OCI-LY3 (cell line): ENCODE results near the gene HIBADH.

ENCODE experiments used
- CTCF ChIP-seq: fragments of 200-600, 300-600 bp; sonication (generic); IDR thresholded peaks from 2 replicates; pipeline ENCODE4 v1.5.1; 2014; ENCODE audit warnings: antibody characterized with exemption, low read length, low read depth
- EZH2phosphoT487 ChIP-seq: fragments of 200-600 bp; shearing (Covaris generic); IDR thresholded peaks from 2 replicates; pipeline ENCODE4 v1.6.1; 2018; ENCODE audit warnings: antibody characterized with exemption, mixed run types, low read depth

- no peak for TF ChIP-seq CTCF
- TF ChIP-seq EZH2phosphoT487, result no peak
These were observed 142.8 kb downstream of the HIBADH start for GRCh38 chr7:27519793-27520469.
